RWPE2 (cell line): Measurements from ENCODE around the gene IDH3G.
A peak's percentile ranks its signal among the peaks of the same experiment; 100 is the strongest.

Source experiments
- ATAC-seq: fragments of 200-7000 bp; cut with Tn5 transposase; 3 replicates; pipeline ENCODE4 v1.9.1; 2021; ENCODE audit warnings: low read depth
- DNase-seq: peaks from one replicate; pipeline ENCODE4 v3.0.0-alpha.2; 2020; ENCODE audit warnings: low spot score
- H3K27ac ChIP-seq: fragments of 450-650 bp; 2 replicates; pipeline ENCODE4 v1.5.1; 2017; ENCODE audit warnings: mild to moderate bottlenecking; ENCODE audit not compliant: poor library complexity, severe bottlenecking
- H3K27me3 ChIP-seq: fragments of 250-450 bp; sonication (Bioruptor Pico); 2 replicates; pipeline ENCODE4 v1.5.1; 2021; ENCODE audit warnings: mild to moderate bottlenecking, moderate library complexity; ENCODE audit not compliant: insufficient read depth, poor library complexity, severe bottlenecking
- H3K36me3 ChIP-seq: fragments of 250-450 bp; sonication (Bioruptor Pico); 2 replicates; pipeline ENCODE4 v1.5.1; 2020; ENCODE audit warnings: low read depth, mild to moderate bottlenecking, moderate library complexity
- H3K4me1 ChIP-seq: fragments of 250-450 bp; sonication (Bioruptor Pico); 2 replicates; pipeline ENCODE4 v1.5.1; 2021; ENCODE audit warnings: mild to moderate bottlenecking, moderate library complexity; ENCODE audit not compliant: insufficient read depth, poor library complexity, severe bottlenecking
- H3K4me3 ChIP-seq: fragments of 250-450 bp; sonication (Bioruptor Pico); 2 replicates; pipeline ENCODE4 v1.5.1; 2021; ENCODE audit warnings: mild to moderate bottlenecking, moderate library complexity; ENCODE audit not compliant: severe bottlenecking
- H3K9me3 ChIP-seq: fragments of 250-450 bp; sonication (Bioruptor Pico); 2 replicates; pipeline ENCODE4 v1.5.1; 2021; ENCODE audit warnings: mild to moderate bottlenecking, moderate library complexity; ENCODE audit not compliant: severe bottlenecking
- TF ChIP-seq, protein P1 (sequence below): fragments of 450-650 bp; IDR thresholded peaks from one replicate; pipeline ENCODE4 v1.5.1; 2017; ENCODE audit warnings: mild to moderate bottlenecking, moderate library complexity; ENCODE audit not compliant: poor library complexity, severe bottlenecking

Gene IDH3G

DNA sequence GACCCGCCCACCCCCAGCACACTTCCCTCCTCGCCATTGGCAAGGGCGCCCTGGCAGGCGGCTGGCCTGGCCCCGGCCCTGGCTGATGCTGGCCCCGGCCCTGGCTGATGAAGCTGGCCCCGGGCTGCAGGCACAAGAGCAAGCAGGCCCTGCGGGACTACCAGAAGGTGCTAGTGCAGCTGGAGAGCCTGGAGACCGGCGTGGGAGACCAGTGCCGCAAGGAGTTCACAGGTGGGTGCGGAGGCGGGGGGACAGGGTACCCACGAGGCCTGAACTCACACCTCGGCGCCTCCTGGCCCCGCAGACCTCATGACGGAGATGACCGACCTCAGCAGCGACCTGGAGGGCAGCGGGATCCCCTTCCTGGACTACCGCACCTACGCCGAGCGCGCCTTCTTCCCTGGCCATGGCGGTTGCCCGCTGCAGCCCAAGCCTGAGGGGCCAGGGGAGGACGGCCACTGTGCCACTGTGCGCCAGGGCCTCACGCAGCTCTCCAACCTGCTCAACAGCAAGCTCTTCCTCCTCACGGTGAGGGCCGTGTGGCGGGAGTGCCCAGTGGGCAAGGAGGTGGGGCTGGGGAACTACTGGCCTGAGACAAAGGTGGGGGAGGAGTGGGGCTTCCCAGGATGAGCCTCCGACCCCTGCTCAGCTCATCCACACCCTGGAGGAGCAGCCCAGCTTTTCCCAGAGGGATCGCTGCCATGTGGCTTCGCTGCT is 19.4 kb downstream of the IDH3G start:
- TF ChIP-seq, protein P1, sequence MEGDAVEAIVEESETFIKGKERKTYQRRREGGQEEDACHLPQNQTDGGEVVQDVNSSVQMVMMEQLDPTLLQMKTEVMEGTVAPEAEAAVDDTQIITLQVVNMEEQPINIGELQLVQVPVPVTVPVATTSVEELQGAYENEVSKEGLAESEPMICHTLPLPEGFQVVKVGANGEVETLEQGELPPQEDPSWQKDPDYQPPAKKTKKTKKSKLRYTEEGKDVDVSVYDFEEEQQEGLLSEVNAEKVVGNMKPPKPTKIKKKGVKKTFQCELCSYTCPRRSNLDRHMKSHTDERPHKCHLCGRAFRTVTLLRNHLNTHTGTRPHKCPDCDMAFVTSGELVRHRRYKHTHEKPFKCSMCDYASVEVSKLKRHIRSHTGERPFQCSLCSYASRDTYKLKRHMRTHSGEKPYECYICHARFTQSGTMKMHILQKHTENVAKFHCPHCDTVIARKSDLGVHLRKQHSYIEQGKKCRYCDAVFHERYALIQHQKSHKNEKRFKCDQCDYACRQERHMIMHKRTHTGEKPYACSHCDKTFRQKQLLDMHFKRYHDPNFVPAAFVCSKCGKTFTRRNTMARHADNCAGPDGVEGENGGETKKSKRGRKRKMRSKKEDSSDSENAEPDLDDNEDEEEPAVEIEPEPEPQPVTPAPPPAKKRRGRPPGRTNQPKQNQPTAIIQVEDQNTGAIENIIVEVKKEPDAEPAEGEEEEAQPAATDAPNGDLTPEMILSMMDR: no peak
- ATAC-seq (no peak), DNase-seq (no peak)
- no peaks in the 10 kb centered on the region for H3K27me3 ChIP-seq
- no peaks in the 10 kb centered on the region for H3K9me3 ChIP-seq
- no peaks in the 10 kb centered on the region for H3K36me3 ChIP-seq
- H3K27ac ChIP-seq: no peak overlapping the region
- H3K4me1 ChIP-seq: no peaks in the 10 kb centered on the region
- no peak overlapping the region for H3K4me3 ChIP-seq

DNA sequence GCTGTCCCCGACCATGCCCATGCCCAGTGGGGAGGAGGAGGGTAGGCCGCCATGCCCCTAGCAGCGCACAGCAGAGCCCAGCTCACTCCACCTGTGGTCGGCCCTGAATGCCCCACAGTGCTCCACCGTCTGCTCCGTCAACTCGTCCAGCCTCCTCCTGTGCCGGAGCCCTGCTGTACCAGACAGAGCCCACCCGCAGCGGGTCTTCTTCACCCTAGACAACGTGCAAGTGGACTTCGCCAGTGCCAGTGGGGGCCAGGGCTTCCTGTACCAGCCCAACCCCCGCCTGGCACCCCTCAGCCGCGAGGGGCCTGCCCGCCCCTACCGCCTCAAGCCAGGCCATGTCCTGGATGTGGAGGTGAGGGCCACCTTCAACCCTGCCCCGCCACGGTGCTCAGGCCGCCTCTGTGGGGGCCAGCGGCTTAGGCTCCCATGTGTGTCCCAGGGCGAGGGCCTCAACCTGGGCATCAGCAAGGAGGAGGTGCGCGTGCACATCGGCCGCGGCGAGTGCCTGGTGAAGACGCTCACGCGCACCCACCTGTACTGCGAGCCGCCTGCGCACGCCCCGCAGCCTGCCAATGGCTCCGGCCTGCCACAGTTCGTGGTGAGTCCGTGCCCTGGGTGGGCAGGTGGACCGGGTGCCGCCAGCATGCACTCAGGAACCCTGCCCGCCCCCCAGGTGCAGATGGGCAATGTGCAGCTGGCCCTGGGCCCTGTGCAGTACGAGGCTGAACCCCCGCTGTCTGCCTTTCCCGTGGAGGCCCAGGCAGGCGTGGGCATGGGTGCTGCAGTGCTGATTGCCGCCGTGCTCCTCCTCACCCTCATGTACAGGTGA is 20.2 kb downstream of the IDH3G start:
- Histone ChIP-seq H3K4me1 (no peaks in the 10 kb centered on the region), H3K27ac (no peak overlapping the region), H3K36me3 (no peaks in the 10 kb centered on the region), H3K27me3 (no peaks in the 10 kb centered on the region), H3K9me3 (no peaks in the 10 kb centered on the region), H3K4me3 (no peak overlapping the region)
- ATAC-seq (no peak), DNase-seq (peak; percentile 45)
- TF ChIP-seq, protein P1: no peak

DNA sequence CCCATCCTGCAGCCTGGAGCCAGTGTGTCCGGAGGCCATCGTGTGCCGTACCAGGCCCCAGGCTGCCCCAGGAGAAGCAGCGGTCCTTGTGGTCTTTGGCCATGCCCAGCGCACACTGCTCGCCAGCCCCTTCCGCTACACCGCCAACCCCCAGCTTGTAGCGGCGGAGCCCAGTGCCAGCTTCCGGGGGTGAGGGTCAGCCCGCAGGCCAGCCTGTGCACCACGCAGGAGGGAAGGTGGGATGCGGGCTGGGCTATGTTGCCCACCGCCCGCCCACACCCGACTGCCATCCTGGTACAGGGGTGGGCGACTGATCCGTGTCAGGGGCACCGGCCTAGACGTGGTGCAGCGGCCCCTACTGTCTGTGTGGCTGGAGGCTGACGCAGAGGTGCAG is 21.0 kb downstream of the IDH3G start:
- ATAC-seq: no peak
- no peaks in the 10 kb centered on the region for H3K36me3 ChIP-seq
- H3K4me3 ChIP-seq: no peak overlapping the region
- H3K9me3 ChIP-seq: no peaks in the 10 kb centered on the region
- no peak overlapping the region for H3K27ac ChIP-seq
- TF ChIP-seq, protein P1: no peak
- no peaks in the 10 kb centered on the region for H3K4me1 ChIP-seq
- peak; percentile 43 for DNase-seq
- no peaks in the 10 kb centered on the region for H3K27me3 ChIP-seq

DNA sequence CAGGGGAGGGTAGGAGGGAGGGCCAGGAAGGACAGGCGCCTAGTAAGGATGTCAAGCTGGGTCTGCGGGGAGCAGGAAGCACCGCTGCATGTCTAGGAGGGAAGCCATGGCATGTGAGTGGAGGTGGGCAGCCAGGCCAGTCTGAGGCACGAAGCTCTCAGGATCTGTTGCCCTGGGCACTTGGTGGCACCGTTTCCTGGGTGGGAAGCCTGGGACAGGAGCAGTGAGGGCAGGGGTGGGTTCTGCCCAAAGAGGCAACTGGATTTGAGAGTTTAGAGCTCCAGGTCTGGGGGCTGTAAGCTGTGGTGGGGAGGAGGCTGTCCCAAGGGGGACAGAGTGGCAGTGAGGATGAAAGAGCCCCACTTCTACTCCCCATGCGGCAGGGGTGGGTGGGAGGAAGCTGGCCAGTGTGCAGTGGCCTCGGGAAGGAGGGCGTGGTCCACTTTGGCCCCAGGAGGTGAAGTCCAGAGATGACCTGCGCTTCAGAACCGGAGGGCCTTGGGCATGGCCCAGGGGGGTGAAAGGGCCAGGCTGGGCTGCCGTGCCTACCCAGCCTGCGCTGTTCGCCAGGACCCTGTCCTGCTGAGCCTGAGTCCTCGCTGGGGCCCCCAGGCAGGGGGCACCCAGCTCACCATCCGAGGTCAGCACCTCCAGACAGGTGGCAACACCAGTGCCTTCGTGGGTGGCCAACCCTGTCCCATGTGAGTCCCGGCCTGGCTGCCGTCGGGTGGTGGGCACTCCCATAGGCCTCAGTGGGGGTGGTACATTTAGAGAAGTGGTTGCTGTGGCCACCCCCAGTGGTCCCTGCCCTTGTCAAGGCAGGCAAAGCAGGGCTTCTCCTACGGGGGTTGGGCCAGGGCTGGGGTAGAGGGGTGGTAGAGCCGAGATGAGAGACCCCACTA is 21.6 kb downstream of the IDH3G start:
- no peak for ATAC-seq
- Histone ChIP-seq H3K4me1 (no peaks in the 10 kb centered on the region), H3K9me3 (no peaks in the 10 kb centered on the region), H3K36me3 (no peaks in the 10 kb centered on the region), H3K27me3 (no peaks in the 10 kb centered on the region), H3K27ac (no peak overlapping the region), H3K4me3 (no peak overlapping the region)
- TF ChIP-seq, protein P1: no peak
- no peak for DNase-seq
